Measurements from ENCODE around the gene PTK6.

GRCh38 chr20:63505281-63505680 is 31.9 kb downstream of the PTK6 start:
- TF ChIP-seq CTCF (IDR thresholded peaks at IDR 0.05 in 4 of 5, conservative IDR thresholded peaks at IDR 0.05 in 1 of 5) (no peak), POLR2A (IDR thresholded peaks at IDR 0.05) (no peak)

All from gastrocnemius medialis (tissue), 4 donors.